PC-9 (cell line): Measurements from ENCODE around the gene ST8SIA1. TPM values are rescaled to one million over a fixed set of nuclear protein-coding genes. Genes with fewer than 3 reads are reported as not detected.

Source experiments
- BruUV-seq: library from RNA; stranded (reverse); fragments of 400-500 nt; replicated peaks from 2 replicates; lab custom pipeline; 2021; lab: Mats Ljungman, UMichigan
- CTCF ChIA-PET: fragments of 300-600 bp; sonication (Branson Sonifier 250); formaldehyde crosslinking; loops from one replicate; lab custom pipeline; 2022; ENCODE audit warnings: antibody characterized with exemption; lab: Charles Lee
- POLR2A ChIA-PET: fragments of 300-600 bp; sonication (Branson Sonifier 250); formaldehyde crosslinking; loops from one replicate; lab custom pipeline; 2022; ENCODE audit warnings: antibody characterized with exemption; ENCODE audit not compliant: unreplicated experiment; lab: Charles Lee
- DNase-seq, 2 experiments: peaks; one replicate each; pipeline versions ENCODE4 v3.0.0 to v3.0.0-alpha.2; 2015 to 2022; ENCODE audit warnings: mixed read lengths in 1 of 2
- H2AFZ ChIP-seq: fragments of 200-600 bp; sonication (generic); 2 replicates; pipeline ENCODE4 v1.8.1; 2017; ENCODE audit warnings: antibody characterized with exemption
- H3F3A ChIP-seq: fragments of 200-600 bp; sonication (generic); 2 replicates; pipeline ENCODE4 v1.8.1; 2017; ENCODE audit warnings: antibody characterized with exemption, mild to moderate bottlenecking, low read depth; ENCODE audit not compliant: insufficient read depth
- H3K27ac ChIP-seq: fragments of 200-600 bp; sonication (generic); 2 replicates; pipeline ENCODE4 v1.6.1; 2016; ENCODE audit warnings: mixed run types
- H3K27me3 ChIP-seq: fragments of 200-600 bp; sonication (generic); 2 replicates; pipeline ENCODE4 v1.6.1; 2016; ENCODE audit warnings: low read depth, mixed run types; ENCODE audit not compliant: insufficient read depth
- H3K36me3 ChIP-seq: fragments of 200-600 bp; sonication (generic); 2 replicates; pipeline ENCODE4 v1.6.1; 2016; ENCODE audit warnings: low read depth, mixed run types
- H3K4me1 ChIP-seq: fragments of 200-600 bp; sonication (generic); replicated peaks from 2 replicates; pipeline ENCODE4 v1.6.1; 2016; ENCODE audit warnings: mixed run types; ENCODE audit not compliant: insufficient read depth
- H3K4me2 ChIP-seq: fragments of 200-600 bp; sonication (generic); 2 replicates; pipeline ENCODE4 v1.6.1; 2017; ENCODE audit warnings: mixed run types
- H3K4me3 ChIP-seq: fragments of 200-600 bp; sonication (generic); 2 replicates; pipeline ENCODE4 v1.6.1; 2016; ENCODE audit warnings: mixed run types
- H3K79me2 ChIP-seq: fragments of 200-600 bp; sonication (generic); 2 replicates; pipeline ENCODE4 v1.6.1; 2017; ENCODE audit warnings: low read depth, mixed run types
- H3K9me2 ChIP-seq: fragments of 200-600 bp; sonication (generic); 2 replicates; pipeline ENCODE4 v1.8.1; 2017; ENCODE audit warnings: mild to moderate bottlenecking; ENCODE audit not compliant: insufficient read depth
- H3K9me3 ChIP-seq: fragments of 200-600 bp; sonication (generic); 2 replicates; pipeline ENCODE4 v1.8.1; 2016; ENCODE audit warnings: low read depth; ENCODE audit not compliant: insufficient read depth
- H4K20me1 ChIP-seq: fragments of 200-600 bp; sonication (generic); 2 replicates; pipeline ENCODE4 v1.8.1; 2017; ENCODE audit not compliant: insufficient read depth
- CTCF ChIP-seq: fragments of 200-600 bp; sonication (generic); conservative IDR thresholded peaks from 2 replicates; pipeline ENCODE4 v1.6.1; 2017; ENCODE audit warnings: mixed run types, antibody characterized with exemption, mild to moderate bottlenecking, moderate library complexity
- EZH2 ChIP-seq: fragments of 200-600 bp; sonication (generic); IDR thresholded peaks from 2 replicates; pipeline ENCODE4 v1.8.0; 2017; ENCODE audit warnings: antibody characterized with exemption, low read depth
- intact Hi-C: fragments of 100-400 bp; cut with micrococcal nuclease; formaldehyde crosslinking; loops from one replicate; pipeline ENCODE4 v1.10.0; 2022; ENCODE audit not compliant: unreplicated experiment
- total RNA-seq: library from RNA; stranded (reverse); gene quantifications from 2 replicates; pipeline ENCODE4 v1.2.3, GENCODE V29; 2021

ST8SIA1 gene
- total RNA-seq, 1 experiment from 2014 or later = 3.1 TPM

- Histone ChIP-seq H3K4me3 (no peak overlapping the region), H2AFZ (no peak overlapping the region), H3K4me2 (no peak overlapping the region), H3K9me2 (no peaks in the 10 kb centered on the region), H3K4me1 (no peaks in the 10 kb centered on the region), H3K27ac (no peak overlapping the region), H3F3A (no peaks in the 10 kb centered on the region), H3K36me3 (no peaks in the 10 kb centered on the region), H3K27me3 (no peaks in the 10 kb centered on the region), H4K20me1 (no peaks in the 10 kb centered on the region), H3K79me2 (no peaks in the 10 kb centered on the region), H3K9me3 (0 out of 2 replicates have a peak, but pooled peaks cover 5% of the 10 kb centered on the region)
- no peak for DNase-seq
- ChIA-PET POLR2A (no interaction called here), CTCF (no interaction called here)
- intact Hi-C loops = no loop called here
- TF ChIP-seq CTCF = no peak
- no peak for TF ChIP-seq EZH2
- BruUV-seq = no TSS peak
Observed at GRCh38 chr12:22234561-22234960, 99.9 kb downstream of the ST8SIA1 start.

- DNase-seq = no peak
- Histone ChIP-seq H3K27ac (no peak overlapping the region), H3K79me2 (no peaks in the 10 kb centered on the region), H3K4me1 (no peaks in the 10 kb centered on the region), H3K9me3 (no peaks in the 10 kb centered on the region), H4K20me1 (no peaks in the 10 kb centered on the region), H2AFZ (no peak overlapping the region), H3K4me3 (no peak overlapping the region), H3K4me2 (no peak overlapping the region), H3K36me3 (no peaks in the 10 kb centered on the region), H3K9me2 (no peaks in the 10 kb centered on the region), H3F3A (no peaks in the 10 kb centered on the region), H3K27me3 (no peaks in the 10 kb centered on the region)
- intact Hi-C loops = no loop called here
- no TSS peak for BruUV-seq
- ChIA-PET CTCF (no interaction called here), POLR2A (no interaction called here)
- TF ChIP-seq EZH2 (no peak), CTCF (no peak)
Observed at GRCh38 chr12:22231836-22232235, 102.7 kb downstream of the ST8SIA1 start.

- ChIA-PET POLR2A (no interaction called here), CTCF (no interaction called here)
- Histone ChIP-seq H3F3A (no peaks in the 10 kb centered on the region), H4K20me1 (no peaks in the 10 kb centered on the region), H3K9me3 (no peaks in the 10 kb centered on the region), H3K27me3 (no peaks in the 10 kb centered on the region), H2AFZ (no peak overlapping the region), H3K9me2 (no peaks in the 10 kb centered on the region), H3K79me2 (no peaks in the 10 kb centered on the region), H3K27ac (no peak overlapping the region), H3K4me2 (no peak overlapping the region), H3K36me3 (no peaks in the 10 kb centered on the region), H3K4me3 (no peak overlapping the region), H3K4me1 (no peaks in the 10 kb centered on the region)
- no TSS peak for BruUV-seq
- intact Hi-C loops = no loop called here
- TF ChIP-seq CTCF = no peak
- TF ChIP-seq EZH2 = no peak
- no peak for DNase-seq
Observed at GRCh38 chr12:22231078-22231477, 103.4 kb downstream of the ST8SIA1 start.
